OCI-LY7 (cell line): ENCODE results near the gene PGC. TPM values are rescaled to one million over a fixed set of nuclear protein-coding genes. Genes with fewer than 3 reads are reported as not detected.
A peak's percentile ranks its signal among the peaks of the same experiment; 100 is the strongest.

Experiments used
- BruUV-seq: library from RNA; stranded (reverse); fragments of 400-500 nt; replicated peaks from 2 replicates; lab custom pipeline; 2021; lab: Mats Ljungman, UMichigan
- CTCF ChIA-PET: fragments of 300-600 bp; sonication (Branson Sonifier 250); formaldehyde crosslinking; loops from one replicate; lab custom pipeline; 2022; ENCODE audit warnings: antibody characterized with exemption; ENCODE audit not compliant: unreplicated experiment; lab: Charles Lee
- POLR2A ChIA-PET: fragments of 300-600 bp; sonication (Branson Sonifier 250); formaldehyde crosslinking; loops from one replicate; lab custom pipeline; 2022; ENCODE audit warnings: antibody characterized with exemption; lab: Charles Lee
- DNase-seq: peaks from one replicate; pipeline ENCODE4 v3.0.0-alpha.2; 2015; ENCODE audit warnings: low spot score
- H2AFZ ChIP-seq: fragments of 200-600 bp; sonication (generic), shearing (Covaris generic); 2 replicates; pipeline ENCODE4 v1.6.1; 2014; ENCODE audit warnings: mild to moderate bottlenecking, antibody characterized with exemption, low read length, moderate library complexity
- H3K27ac ChIP-seq: fragments of 200-600 bp; sonication (generic); 2 replicates; pipeline ENCODE4 v1.5.1; 2014; ENCODE audit warnings: mixed run types, low read depth, mild to moderate bottlenecking, moderate library complexity, low read length, inconsistent platforms; ENCODE audit not compliant: poor library complexity, severe bottlenecking
- H3K36me3 ChIP-seq: fragments of 200-600 bp; sonication (generic); 2 replicates; pipeline ENCODE4 v1.6.1; 2014; ENCODE audit warnings: mild to moderate bottlenecking, antibody characterized with exemption, low read length, moderate library complexity, mixed read lengths; ENCODE audit not compliant: insufficient read depth
- H3K4me1 ChIP-seq: fragments of 200-600 bp; sonication (generic); 2 replicates; pipeline ENCODE4 v1.5.1; 2014; ENCODE audit warnings: mild to moderate bottlenecking, low read length; ENCODE audit not compliant: insufficient read depth, poor library complexity, severe bottlenecking
- H3K4me2 ChIP-seq: fragments of 200-600 bp; sonication (generic); 2 replicates; pipeline ENCODE4 v1.6.1; 2014; ENCODE audit warnings: mild to moderate bottlenecking, low read length
- H3K4me3 ChIP-seq: fragments of 200-600 bp; sonication (generic); 2 replicates; pipeline ENCODE4 v1.5.1; 2014; ENCODE audit warnings: mild to moderate bottlenecking, low read depth, low read length; ENCODE audit not compliant: poor library complexity, severe bottlenecking
- H3K79me2 ChIP-seq: fragments of 200-600 bp; sonication (generic); 2 replicates; pipeline ENCODE4 v1.6.1; 2016; ENCODE audit warnings: low read depth, mild to moderate bottlenecking, low read length, moderate library complexity, mixed read lengths; ENCODE audit not compliant: insufficient read depth
- H3K9me2 ChIP-seq: fragments of 200-600 bp; sonication (generic); 2 replicates; pipeline ENCODE4 v1.6.1; 2016; ENCODE audit warnings: mild to moderate bottlenecking, low read length, mixed read lengths; ENCODE audit not compliant: insufficient read depth
- H3K9me3 ChIP-seq: fragments of 200-600 bp; sonication (generic); 2 replicates; pipeline ENCODE4 v1.6.1; 2014; ENCODE audit warnings: mild to moderate bottlenecking, mixed run types, low read length, mixed read lengths
- H4K20me1 ChIP-seq: fragments of 200-600 bp; sonication (generic); 2 replicates; pipeline ENCODE4 v1.6.1; 2014; ENCODE audit warnings: mild to moderate bottlenecking, antibody characterized with exemption, low read length, moderate library complexity, mixed read lengths; ENCODE audit not compliant: insufficient read depth
- EZH2phosphoT487 ChIP-seq: fragments of 200-600 bp; sonication (generic); IDR thresholded peaks from 2 replicates; pipeline ENCODE4 v1.6.1; 2018; ENCODE audit warnings: low read depth, borderline replicate concordance, mild to moderate bottlenecking, mixed run types, antibody characterized with exemption, low read length, moderate library complexity, mixed read lengths
- intact Hi-C: fragments of 100-400 bp; cut with micrococcal nuclease; formaldehyde crosslinking; loops from one replicate; pipeline ENCODE4 v1.10.0; 2022; ENCODE audit not compliant: unreplicated experiment
- total RNA-seq, 2 experiments: library from RNA; depleted of rRNA in 1 of 2; stranded (reverse); fragments of >200 nt in 1 of 2; shearing (Covaris generic) in 1 of 2; gene quantifications; 2 replicates each; pipeline ENCODE4 v1.2.3, GENCODE V29; 2014 to 2022
- TF ChIP-seq, protein P1 (sequence below): fragments of 200-600 bp; sonication (generic); conservative IDR thresholded peaks from 2 replicates; pipeline ENCODE4 v1.5.1; 2014; ENCODE audit warnings: mild to moderate bottlenecking, antibody characterized with exemption, low read length, moderate library complexity, mixed read lengths

Gene PGC
- total RNA-seq, 2 experiments from 2014 or later, result not detected

DNA sequence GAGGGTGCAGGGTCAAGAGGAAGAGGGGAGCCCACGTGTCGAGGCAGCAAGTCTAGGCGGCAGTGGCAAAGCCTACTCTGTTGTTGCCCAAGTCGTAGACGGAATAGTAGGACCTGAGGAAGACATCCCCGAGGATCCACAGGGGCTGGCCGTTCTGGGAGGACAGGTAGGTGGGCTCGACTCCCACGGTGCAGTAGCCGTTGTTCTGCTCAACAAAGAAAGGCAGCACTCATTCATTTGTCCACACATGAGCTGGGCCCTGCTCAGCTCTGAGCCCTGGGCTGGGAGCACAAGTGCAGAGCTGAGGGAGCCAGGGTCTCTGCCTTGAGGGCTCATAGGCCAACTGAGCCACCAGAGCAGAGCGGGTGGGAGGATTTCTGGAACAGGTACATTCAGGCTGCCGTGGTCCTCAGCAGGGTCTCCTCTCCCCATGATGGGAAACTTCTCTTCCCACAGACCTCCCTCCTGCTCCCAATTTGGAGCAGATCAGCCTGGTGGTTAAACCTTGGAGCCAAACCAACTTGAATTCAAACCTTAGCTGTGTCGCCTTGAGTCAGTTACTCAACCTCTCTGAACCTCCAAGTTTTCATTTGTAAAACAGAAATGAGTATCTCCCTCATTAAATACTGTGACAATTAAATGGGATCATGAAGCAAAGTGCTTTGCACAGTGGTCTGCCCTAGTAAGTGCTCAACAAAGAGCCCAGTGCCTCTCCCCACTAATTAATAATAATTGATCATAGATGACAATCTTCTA is 10.2 kb downstream of the PGC start:
- no peak overlapping the region for H2AFZ ChIP-seq
- H3K9me3 ChIP-seq, result no peaks in the 10 kb centered on the region
- POLR2A ChIA-PET, result no interaction called here
- H3K9me2 ChIP-seq, result no peaks in the 10 kb centered on the region
- CTCF ChIA-PET, result interaction anchor here (0.6 to 1.8 kb wide), 4 partner anchors 20 to 661 kb away, joined by 3 to 9 read pairs (median 6); no protein-coding TSS in a partner anchor
- no peak overlapping the region for H3K27ac ChIP-seq
- BruUV-seq, result no TSS peak
- no peak overlapping the region for H3K4me2 ChIP-seq
- peaks cover 18% of the 10 kb centered on the region for H3K79me2 ChIP-seq
- H3K36me3 ChIP-seq, result no peaks in the 10 kb centered on the region
- intact Hi-C loops, result no loop called here
- TF ChIP-seq, protein P1, sequence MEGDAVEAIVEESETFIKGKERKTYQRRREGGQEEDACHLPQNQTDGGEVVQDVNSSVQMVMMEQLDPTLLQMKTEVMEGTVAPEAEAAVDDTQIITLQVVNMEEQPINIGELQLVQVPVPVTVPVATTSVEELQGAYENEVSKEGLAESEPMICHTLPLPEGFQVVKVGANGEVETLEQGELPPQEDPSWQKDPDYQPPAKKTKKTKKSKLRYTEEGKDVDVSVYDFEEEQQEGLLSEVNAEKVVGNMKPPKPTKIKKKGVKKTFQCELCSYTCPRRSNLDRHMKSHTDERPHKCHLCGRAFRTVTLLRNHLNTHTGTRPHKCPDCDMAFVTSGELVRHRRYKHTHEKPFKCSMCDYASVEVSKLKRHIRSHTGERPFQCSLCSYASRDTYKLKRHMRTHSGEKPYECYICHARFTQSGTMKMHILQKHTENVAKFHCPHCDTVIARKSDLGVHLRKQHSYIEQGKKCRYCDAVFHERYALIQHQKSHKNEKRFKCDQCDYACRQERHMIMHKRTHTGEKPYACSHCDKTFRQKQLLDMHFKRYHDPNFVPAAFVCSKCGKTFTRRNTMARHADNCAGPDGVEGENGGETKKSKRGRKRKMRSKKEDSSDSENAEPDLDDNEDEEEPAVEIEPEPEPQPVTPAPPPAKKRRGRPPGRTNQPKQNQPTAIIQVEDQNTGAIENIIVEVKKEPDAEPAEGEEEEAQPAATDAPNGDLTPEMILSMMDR, result no peak
- TF ChIP-seq EZH2phosphoT487, result no peak
- no peak for DNase-seq
- no peak overlapping the region for H3K4me3 ChIP-seq
- no peaks in the 10 kb centered on the region for H4K20me1 ChIP-seq
- H3K4me1 ChIP-seq, result peaks cover 28% of the 10 kb centered on the region

DNA sequence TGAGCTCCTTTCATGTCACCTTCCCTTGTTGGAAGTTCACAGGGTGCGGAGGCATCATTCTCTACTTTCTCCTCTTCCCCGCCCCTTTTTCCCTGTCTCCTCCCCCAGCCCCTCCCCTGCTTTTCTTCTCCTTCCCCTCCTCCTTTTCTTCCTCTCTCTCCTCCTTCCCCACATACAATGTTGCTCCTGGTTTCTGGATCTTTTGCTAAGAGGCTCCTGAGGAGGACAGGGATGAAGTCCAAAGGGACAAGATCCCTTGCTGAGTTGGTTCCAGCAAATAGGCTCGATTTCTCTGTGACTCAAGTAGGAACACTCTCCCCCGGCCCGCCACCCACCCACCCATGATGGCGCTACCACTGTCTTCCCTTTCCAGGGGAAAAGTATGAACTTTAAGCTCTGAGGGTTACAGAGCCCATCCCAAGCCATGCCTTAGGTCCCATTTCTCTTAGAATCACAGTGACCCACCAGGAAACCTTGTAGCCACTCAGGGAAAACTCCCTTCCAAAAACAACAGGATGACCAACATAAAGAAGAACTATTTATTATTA is 10.9 kb downstream of the PGC start:
- peak overlapping the region; percentile 60 for H3K4me2 ChIP-seq
- H3K9me2 ChIP-seq, result no peaks in the 10 kb centered on the region
- CTCF ChIA-PET, result interaction anchor here (0.6 to 1.1 kb wide), 3 partner anchors 21 to 661 kb away, joined by 3 to 9 read pairs (median 6); no protein-coding TSS in a partner anchor
- BruUV-seq, result no TSS peak
- intact Hi-C loops, result no loop called here
- no peak for TF ChIP-seq EZH2phosphoT487
- TF ChIP-seq, protein P1, result no peak
- POLR2A ChIA-PET, result interaction anchor here (0.6 to 8.3 kb wide), 2 partner anchors 31 to 81 kb away, joined by 5 to 118 read pairs; no protein-coding TSS in a partner anchor
- H4K20me1 ChIP-seq, result no peaks in the 10 kb centered on the region
- H3K9me3 ChIP-seq, result no peaks in the 10 kb centered on the region
- peaks cover 25% of the 10 kb centered on the region for H3K79me2 ChIP-seq
- H3K27ac ChIP-seq, result no peak overlapping the region
- peaks cover 35% of the 10 kb centered on the region for H3K4me1 ChIP-seq
- H2AFZ ChIP-seq, result peak overlapping the region; percentile 60; the same call in 1 of the 2 replicates
- H3K4me3 ChIP-seq, result peak overlapping the region; percentile 91
- no peaks in the 10 kb centered on the region for H3K36me3 ChIP-seq
- no peak for DNase-seq
